Erythroblast (primary cell): ENCODE results near the gene ZIC2.

ENCODE experiments used
- GATA1 ChIP-seq: IDR thresholded peaks from 2 replicates; pipeline ENCODE4 v1.6.1; 2011; ENCODE audit warnings: low read depth, mild to moderate bottlenecking, control low read depth, low read length, moderate library complexity
- POLR2A ChIP-seq: IDR thresholded peaks from 2 replicates; pipeline ENCODE4 v1.6.1; 2011; ENCODE audit warnings: mild to moderate bottlenecking, low read length

- no peak for TF ChIP-seq POLR2A
- no peak for TF ChIP-seq GATA1
Measured at GRCh38 chr13:99959540-99960230, 21.9 kb upstream of the ZIC2 start.
